GM12891 (cell line): ENCODE results near the gene NRIP3.

Experiments
- POLR2A ChIP-seq: IDR thresholded peaks from 2 replicates; pipeline ENCODE4 v1.6.1; 2011; ENCODE audit warnings: low read depth, low read length, control low read depth
- POU2F2 ChIP-seq: IDR thresholded peaks from 2 replicates; pipeline ENCODE4 v1.6.1; 2011; ENCODE audit warnings: low read depth, mild to moderate bottlenecking, control low read depth, low read length, moderate library complexity

DNA sequence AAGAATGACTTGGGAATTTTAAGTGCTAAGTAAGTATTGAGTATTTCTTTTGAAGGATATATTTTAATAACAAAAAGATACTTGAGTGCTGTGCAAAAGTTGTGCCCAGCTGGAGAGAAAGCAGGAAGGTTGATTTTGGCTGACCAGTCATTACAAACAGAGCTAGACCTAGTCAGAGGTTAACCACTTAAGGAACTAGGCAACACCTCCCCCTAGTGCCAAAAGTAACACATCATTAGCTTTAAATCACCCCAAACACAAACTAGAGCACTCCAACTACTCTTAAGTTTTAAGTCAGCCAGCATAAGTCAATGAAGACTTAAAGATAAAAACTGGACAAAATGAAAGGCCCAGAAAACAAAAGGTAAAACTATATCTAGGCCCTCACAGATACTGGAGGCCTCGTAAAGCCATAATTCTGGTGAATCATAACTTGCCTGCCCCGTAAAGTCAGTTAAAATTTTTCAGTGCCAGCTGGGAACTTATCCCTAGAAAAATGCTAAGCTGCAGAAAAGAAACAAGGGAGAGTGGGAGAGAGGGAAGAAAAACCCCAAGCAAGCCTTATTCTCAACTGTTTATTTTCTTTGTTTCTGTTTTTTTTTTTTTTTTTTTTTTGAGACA, 44.1 kb downstream of the NRIP3 start:
- no peak for TF ChIP-seq POLR2A
- no peak for TF ChIP-seq POU2F2
